ENCODE measurements around the gene POLE.

The POLE gene

GRCh38 chr12:132620899-132621656 is 66.1 kb downstream of the POLE start:
- TF ChIP-seq, protein P1, sequence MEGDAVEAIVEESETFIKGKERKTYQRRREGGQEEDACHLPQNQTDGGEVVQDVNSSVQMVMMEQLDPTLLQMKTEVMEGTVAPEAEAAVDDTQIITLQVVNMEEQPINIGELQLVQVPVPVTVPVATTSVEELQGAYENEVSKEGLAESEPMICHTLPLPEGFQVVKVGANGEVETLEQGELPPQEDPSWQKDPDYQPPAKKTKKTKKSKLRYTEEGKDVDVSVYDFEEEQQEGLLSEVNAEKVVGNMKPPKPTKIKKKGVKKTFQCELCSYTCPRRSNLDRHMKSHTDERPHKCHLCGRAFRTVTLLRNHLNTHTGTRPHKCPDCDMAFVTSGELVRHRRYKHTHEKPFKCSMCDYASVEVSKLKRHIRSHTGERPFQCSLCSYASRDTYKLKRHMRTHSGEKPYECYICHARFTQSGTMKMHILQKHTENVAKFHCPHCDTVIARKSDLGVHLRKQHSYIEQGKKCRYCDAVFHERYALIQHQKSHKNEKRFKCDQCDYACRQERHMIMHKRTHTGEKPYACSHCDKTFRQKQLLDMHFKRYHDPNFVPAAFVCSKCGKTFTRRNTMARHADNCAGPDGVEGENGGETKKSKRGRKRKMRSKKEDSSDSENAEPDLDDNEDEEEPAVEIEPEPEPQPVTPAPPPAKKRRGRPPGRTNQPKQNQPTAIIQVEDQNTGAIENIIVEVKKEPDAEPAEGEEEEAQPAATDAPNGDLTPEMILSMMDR (conservative IDR thresholded peaks at IDR 0.05; ENCODE audit: control insufficient read depth, insufficient read depth, low read depth, low read length): no peak
- no peak for DNase-seq (ENCODE audit: low read depth)
- no peak overlapping the region for H3K4me3 ChIP-seq (ENCODE audit: control insufficient read depth, low read depth, low read length)

DNA sequence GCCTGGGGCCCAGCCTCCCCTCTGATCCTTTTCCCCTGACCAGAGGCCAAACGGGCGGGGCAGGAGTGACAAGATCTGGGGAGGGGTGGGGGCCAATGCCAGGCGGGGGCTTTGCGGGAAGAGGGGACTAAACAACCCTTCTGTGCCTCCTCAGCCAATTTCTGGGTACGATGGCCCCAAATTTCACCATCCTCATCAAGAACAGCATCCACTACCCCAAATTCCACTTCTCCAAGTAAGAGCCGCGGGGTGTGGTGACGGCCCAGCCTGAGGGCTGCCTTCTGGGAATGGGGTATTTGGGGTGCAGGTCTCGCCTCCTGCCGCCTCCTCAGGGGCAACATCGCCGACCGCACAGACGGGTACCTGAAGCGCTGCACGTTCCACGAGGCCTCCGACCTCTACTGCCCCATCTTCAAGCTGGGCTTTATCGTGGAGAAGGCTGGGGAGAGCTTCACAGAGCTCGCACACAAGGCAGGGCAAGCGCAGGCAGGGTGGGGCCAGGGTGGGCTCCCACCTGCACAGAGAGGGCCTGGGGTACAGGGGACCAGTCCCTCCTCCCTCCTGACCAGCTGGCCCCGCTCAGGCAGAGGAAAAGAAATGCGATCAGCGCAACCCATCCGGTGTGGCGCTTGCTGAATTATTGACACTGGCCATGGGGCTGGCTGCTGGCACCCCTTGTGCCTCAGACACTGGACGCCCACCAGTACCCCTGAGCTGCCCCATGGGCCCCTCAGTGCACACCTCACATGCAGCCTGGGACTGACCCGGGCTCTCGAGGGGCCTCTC is 66.8 kb downstream of the POLE start:
- TF ChIP-seq, protein P1 (conservative IDR thresholded peaks at IDR 0.05; ENCODE audit: control insufficient read depth, insufficient read depth, low read depth, low read length): no peak
- DNase-seq (ENCODE audit: low read depth): no peak
- H3K4me3 ChIP-seq (ENCODE audit: control insufficient read depth, low read depth, low read length): no peak overlapping the region

DNA sequence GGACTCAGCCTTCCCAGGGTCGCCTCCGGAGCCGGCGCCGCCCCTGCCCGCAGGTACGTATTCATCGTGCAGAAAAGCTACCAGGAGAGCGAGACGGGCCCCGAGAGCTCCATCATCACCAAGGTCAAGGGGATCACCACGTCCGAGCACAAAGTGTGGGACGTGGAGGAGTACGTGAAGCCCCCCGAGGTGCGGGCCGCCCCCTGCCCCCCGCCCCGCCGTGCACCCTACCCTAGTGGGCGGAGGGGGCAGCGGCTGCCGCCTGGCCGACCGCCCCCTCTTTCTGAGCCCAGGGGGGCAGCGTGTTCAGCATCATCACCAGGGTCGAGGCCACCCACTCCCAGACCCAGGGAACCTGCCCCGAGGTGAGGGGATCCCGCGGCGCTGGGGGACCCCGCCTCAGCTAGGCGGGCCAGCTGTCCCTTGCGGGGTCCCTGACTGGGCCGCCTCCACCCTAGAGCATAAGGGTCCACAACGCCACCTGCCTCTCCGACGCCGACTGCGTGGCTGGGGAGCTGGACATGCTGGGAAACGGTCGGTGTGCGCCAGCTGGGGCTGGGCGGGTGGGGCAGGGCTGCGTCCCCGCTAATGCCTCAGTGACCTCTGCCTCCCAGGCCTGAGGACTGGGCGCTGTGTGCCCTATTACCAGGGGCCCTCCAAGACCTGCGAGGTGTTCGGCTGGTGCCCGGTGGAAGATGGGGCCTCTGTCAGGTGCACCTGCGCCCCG is 67.6 kb downstream of the POLE start:
- DNase-seq (ENCODE audit: low read depth): no peak
- no peak overlapping the region for H3K4me3 ChIP-seq (ENCODE audit: control insufficient read depth, low read depth, low read length)
- TF ChIP-seq, protein P1 (conservative IDR thresholded peaks at IDR 0.05; ENCODE audit: control insufficient read depth, insufficient read depth, low read depth, low read length): no peak

DNA sequence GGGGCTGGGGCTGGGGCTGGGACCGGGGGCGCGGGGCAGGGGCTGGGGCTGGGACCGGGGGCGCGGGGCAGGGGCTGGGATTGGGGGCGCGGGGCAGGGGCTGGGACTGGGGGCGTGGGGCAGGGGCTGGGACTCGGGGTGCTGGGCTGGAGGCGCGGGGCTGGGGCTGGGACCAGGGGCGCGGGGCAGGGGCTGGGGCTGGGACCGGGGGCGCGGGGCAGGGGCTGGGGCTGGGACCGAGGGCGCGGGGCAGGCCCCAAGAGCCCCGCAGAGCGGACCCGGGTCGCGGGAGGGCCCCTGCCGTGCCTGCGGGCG is 68.1 kb downstream of the POLE start:
- TF ChIP-seq, protein P1 (conservative IDR thresholded peaks at IDR 0.05; ENCODE audit: control insufficient read depth, insufficient read depth, low read depth, low read length): no peak
- no peak overlapping the region for H3K4me3 ChIP-seq (ENCODE audit: control insufficient read depth, low read depth, low read length)
- no peak for DNase-seq (ENCODE audit: low read depth)

DNA sequence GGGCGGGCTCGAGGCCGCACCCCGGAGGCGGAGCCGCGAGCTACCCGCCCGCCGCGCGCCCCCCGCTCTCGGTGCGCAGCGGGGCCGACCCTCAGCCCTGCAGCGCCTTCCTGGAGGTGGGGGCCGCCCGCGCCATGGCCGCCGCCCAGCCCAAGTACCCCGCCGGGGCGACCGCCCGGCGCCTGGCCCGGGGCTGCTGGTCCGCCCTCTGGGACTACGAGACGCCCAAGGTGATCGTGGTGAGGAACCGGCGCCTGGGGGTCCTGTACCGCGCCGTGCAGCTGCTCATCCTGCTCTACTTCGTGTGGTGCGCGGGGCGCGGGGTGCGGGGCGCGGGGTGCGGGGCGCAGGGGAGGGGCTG is 68.5 kb downstream of the POLE start, which contains the start of gene P2RX2:
TSS of gene P2RX2 (plus strand) at position 94 of the 361 bp plus-strand sequence. CDS start at position 135, 41 bp downstream.
- TF ChIP-seq, protein P1 (conservative IDR thresholded peaks at IDR 0.05; ENCODE audit: control insufficient read depth, insufficient read depth, low read depth, low read length): no peak
- H3K4me3 ChIP-seq (ENCODE audit: control insufficient read depth, low read depth, low read length): no peak within 1 kb of the TSS
- no peak for DNase-seq (ENCODE audit: low read depth)

DNA sequence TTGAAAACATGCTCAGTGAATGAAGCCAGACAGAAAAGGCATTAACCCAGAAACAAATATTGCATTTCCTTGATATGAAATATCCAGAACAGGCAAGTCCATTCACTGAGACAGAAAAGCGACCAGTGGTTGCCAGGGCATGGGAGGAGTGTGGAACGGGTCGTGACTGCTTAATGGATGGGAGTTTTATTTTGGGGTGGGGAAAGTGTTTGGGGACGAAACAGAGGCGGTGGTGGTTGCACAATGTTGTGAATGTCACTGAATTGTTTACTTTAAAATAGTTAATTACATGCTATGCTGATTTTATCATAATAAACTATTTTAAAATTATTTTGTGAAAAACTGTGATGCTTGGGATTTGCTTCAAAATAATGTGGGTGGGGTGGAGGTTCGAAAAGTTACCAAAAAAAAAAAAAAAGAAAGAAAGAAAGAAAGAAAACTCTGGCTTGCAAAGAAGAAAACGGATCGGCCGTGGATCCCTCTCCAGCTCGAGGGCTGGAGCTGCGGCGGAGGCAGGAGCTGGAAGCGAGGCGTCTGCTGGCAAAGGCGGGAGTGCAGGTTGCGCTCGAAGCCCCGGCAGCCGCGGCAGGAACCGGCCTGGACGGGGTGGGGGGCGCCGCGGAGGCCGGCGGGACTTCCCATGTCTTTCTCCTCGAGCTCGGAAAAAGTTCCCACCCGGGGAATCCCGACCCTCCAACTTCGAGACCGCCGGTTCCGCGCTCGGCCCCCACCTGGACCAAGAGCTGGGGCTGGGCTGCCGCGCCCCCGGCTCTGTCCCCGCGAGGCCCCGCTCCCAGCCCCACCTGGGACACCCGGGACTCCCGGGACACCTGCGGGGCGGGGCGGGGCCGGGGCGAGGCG is 69.1 kb downstream of the POLE start:
- DNase-seq (ENCODE audit: low read depth): no peak
- TF ChIP-seq, protein P1 (conservative IDR thresholded peaks at IDR 0.05; ENCODE audit: control insufficient read depth, insufficient read depth, low read depth, low read length): no peak
- H3K4me3 ChIP-seq (ENCODE audit: control insufficient read depth, low read depth, low read length): no peak overlapping the region

Data from fibroblast of mammary gland (primary cell).